Measurements from ENCODE around the gene XKRX.

Gene XKRX

GRCh38 chrX:100928660-100929613 is at the start of gene XKRX:
Gene XKRX (minus strand): TSS chrX:100928917. CDS start chrX:100928304, 613 bp downstream.
- TF ChIP-seq CTCF (IDR thresholded peaks at IDR 0.05; ENCODE audit: control extremely low read depth, extremely low read depth, low read depth, missing control alignments), result no peak
- ChIA-PET POLR2A (no interaction called here), CTCF (interaction anchor here (1.0 to 1.7 kb wide), 3 partner anchors 11 to 35 kb away, joined by 3 to 5 read pairs (median 3); no protein-coding TSS in a partner anchor)
- peak; percentile 40 for DNase-seq (ENCODE audit: extremely low spot score)

GRCh38 chrX:100976211-100976610 is 47.5 kb upstream of the XKRX start:
- TF ChIP-seq CTCF (IDR thresholded peaks at IDR 0.05; ENCODE audit: control extremely low read depth, extremely low read depth, low read depth, missing control alignments), result no peak

GRCh38 chrX:100975212-100975611 is 46.5 kb upstream of the XKRX start:
- no peak for TF ChIP-seq CTCF (IDR thresholded peaks at IDR 0.05; ENCODE audit: control extremely low read depth, extremely low read depth, low read depth, missing control alignments)
- ChIA-PET CTCF (no interaction called here), POLR2A (no interaction called here)
- DNase-seq (ENCODE audit: extremely low spot score), result no peak

More at GRCh38 chrX:100976211-100976610, 47.5 kb upstream of the XKRX start:
- DNase-seq (ENCODE audit: extremely low spot score), result no peak
- CTCF ChIA-PET, result no interaction called here
- POLR2A ChIA-PET, result no interaction called here

- CTCF ChIA-PET, result no interaction called here
- POLR2A ChIA-PET, result no interaction called here
- no peak for DNase-seq (ENCODE audit: extremely low spot score)
- TF ChIP-seq CTCF (IDR thresholded peaks at IDR 0.05; ENCODE audit: control extremely low read depth, extremely low read depth, low read depth, missing control alignments), result no peak
Measured at GRCh38 chrX:100973411-100973810, 44.7 kb upstream of the XKRX start.

GRCh38 chrX:100969936-100970335 is 41.2 kb upstream of the XKRX start:
- CTCF ChIA-PET, result no interaction called here
- DNase-seq (ENCODE audit: extremely low spot score), result no peak
- POLR2A ChIA-PET, result no interaction called here
- TF ChIP-seq CTCF (IDR thresholded peaks at IDR 0.05; ENCODE audit: control extremely low read depth, extremely low read depth, low read depth, missing control alignments), result no peak

GRCh38 chrX:100969408-100969807 is 40.7 kb upstream of the XKRX start, which contains the start of gene ARL13A:
Gene ARL13A (plus strand): TSS chrX:100969708. CDS start chrX:100973690, 3,982 bp downstream.
- CTCF ChIA-PET, result no interaction called here
- DNase-seq (ENCODE audit: extremely low spot score), result no peak
- POLR2A ChIA-PET, result no interaction called here
- TF ChIP-seq CTCF (IDR thresholded peaks at IDR 0.05; ENCODE audit: control extremely low read depth, extremely low read depth, low read depth, missing control alignments), result no peak
